ENCODE results near the gene PPP1R9A.

DNA sequence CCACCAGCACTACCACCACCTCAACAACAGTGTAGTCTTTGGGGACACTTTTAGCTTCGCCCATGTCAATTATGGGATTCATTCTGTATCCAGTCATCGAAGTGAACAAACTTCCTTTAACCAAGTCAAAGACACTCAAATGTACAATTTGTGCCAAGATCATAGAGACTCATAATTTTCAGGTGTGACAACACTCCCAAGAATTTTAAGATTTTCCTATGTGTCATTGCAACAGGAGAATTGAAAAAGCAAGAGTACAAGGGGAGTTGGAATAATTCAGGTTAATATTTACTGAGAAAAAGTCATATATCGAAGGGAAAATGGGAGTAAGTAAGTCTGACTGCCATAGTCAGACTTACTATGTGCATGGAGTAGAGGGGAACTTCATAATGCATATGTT lies 390.7 kb downstream of the PPP1R9A start:
- TF ChIP-seq, protein P1, sequence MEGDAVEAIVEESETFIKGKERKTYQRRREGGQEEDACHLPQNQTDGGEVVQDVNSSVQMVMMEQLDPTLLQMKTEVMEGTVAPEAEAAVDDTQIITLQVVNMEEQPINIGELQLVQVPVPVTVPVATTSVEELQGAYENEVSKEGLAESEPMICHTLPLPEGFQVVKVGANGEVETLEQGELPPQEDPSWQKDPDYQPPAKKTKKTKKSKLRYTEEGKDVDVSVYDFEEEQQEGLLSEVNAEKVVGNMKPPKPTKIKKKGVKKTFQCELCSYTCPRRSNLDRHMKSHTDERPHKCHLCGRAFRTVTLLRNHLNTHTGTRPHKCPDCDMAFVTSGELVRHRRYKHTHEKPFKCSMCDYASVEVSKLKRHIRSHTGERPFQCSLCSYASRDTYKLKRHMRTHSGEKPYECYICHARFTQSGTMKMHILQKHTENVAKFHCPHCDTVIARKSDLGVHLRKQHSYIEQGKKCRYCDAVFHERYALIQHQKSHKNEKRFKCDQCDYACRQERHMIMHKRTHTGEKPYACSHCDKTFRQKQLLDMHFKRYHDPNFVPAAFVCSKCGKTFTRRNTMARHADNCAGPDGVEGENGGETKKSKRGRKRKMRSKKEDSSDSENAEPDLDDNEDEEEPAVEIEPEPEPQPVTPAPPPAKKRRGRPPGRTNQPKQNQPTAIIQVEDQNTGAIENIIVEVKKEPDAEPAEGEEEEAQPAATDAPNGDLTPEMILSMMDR (optimal IDR thresholded peaks at IDR 0.05 in 1 of 3, IDR thresholded peaks at IDR 0.05 in 1 of 3, conservative IDR thresholded peaks at IDR 0.05 in 1 of 3; ENCODE audit: extremely low read depth in 1 of 3, insufficient read depth in 2 of 3, low read length in 3 of 3) = no peak
- TF ChIP-seq EZH2 (IDR thresholded peaks at IDR 0.05; ENCODE audit: low read length) = no peak

All from keratinocyte (primary cell).